GM18517 (cell line): ENCODE measurements around the gene ZNF629.

Source experiments
- ATAC-seq: cut with Tn5 transposase; IDR thresholded peaks from one replicate; pipeline ENCODE4 v1.9.1; 2021; ENCODE audit warnings: mild to moderate bottlenecking, moderate library complexity; ENCODE audit not compliant: unreplicated experiment

ZNF629 gene

DNA sequence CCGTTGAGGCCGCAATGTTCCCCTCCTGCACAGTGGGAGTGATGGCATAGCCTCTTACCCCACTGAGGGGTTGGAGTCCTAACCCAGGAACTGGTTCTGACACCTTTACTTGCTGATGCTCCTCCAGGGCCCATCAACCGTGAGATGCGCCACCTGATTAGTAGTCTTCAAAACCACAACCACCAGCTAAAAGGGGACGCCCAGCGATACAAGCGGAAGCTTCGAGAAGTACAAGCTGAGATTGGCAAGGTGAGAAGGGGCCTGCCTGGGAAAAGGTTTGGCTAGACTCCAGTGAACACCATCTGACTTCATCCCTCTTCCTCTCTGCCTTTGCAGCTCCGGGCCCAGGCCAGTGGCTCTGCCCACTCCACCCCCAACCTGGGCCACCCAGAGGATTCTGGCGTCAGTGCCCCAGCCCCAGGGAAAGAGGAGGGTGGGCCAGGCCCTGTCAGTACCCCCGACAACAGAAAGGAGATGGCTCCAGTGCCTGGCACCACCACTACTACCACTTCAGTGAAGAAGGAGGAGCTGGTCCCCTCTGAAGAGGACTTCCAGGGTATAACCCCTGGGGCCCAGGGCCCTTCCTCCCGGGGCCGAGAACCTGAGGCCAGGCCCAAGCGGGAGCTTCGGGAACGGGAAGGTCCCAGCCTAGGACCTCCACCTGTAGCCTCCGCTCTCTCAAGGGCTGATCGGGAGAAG, 19.1 kb downstream of the ZNF629 start:
- no peak for ATAC-seq

DNA sequence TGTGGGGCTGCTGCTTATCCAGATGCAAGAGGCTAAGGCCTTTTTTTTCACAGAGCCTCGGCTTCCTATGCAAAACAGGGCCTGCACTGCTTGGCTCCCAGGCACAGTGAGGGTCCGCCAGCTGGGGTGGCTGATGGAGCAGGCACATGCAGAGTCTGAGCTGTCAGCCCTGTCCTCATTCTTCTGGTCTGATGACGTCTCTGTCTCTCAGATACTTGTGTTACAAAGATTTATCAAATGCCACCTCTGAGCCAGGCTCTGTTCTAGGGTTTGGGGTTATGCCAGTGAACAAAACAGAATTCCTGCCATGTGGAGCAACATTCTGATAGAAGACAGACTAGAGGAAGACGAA, 20.1 kb downstream of the ZNF629 start:
- no peak for ATAC-seq

DNA sequence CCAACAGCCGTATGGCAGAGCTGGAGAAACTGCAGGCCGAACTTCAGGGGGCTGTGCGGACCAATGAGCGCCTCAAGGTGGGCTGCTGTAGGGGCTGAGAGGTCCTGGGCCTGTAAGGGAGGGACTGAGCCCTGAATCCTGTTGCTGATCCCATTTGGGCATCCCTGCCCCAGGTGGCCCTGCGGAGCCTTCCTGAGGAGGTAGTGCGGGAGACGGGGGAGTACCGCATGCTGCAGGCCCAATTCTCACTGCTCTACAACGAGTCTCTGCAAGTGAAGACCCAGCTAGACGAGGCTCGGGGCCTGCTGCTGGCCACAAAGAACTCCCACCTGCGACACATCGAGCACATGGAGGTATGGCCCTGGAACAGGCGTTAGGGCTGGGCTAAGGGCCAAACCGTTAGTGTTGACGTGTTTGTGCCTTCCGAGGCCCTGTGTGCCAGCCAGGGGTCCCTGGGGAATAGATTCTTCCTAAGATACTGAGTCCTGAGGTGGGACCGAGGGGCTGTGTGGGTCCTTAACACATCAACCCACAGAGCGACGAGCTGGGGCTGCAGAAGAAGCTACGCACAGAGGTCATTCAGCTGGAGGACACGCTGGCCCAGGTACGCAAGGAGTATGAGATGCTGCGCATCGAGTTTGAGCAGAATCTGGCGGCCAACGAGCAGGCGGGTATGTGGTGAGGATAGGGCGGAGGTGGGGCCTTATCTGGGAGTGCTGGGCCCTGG, 20.6 kb downstream of the ZNF629 start:
- ATAC-seq = no peak

DNA sequence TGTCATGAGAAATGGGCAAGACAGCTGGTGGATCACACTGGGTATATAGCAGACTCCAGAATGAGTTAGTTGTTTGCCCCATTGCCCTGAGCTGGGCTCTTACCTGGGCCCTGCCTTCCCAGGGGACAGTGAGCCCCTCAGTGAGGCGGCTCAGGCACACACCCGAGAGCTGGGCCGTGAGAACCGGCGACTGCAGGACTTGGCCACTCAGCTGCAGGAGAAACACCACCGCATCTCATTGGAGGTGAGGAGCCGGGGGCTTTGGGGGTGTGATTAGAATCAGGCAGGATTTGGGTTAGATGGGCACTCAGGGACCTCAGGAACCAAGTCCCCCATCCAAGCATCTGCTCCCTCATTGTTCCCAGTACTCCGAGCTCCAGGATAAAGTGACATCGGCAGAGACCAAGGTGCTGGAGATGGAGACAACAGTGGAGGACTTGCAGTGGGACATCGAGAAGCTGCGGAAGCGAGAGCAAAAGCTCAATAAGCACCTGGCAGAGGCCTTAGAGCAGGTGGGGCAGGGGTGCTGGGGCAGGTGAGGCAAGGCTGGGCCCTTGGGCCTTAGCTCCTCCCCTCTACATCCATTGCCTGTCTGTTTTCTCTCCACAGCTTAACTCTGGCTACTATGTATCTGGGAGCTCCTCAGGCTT, 22.1 kb downstream of the ZNF629 start:
- ATAC-seq = no peak

DNA sequence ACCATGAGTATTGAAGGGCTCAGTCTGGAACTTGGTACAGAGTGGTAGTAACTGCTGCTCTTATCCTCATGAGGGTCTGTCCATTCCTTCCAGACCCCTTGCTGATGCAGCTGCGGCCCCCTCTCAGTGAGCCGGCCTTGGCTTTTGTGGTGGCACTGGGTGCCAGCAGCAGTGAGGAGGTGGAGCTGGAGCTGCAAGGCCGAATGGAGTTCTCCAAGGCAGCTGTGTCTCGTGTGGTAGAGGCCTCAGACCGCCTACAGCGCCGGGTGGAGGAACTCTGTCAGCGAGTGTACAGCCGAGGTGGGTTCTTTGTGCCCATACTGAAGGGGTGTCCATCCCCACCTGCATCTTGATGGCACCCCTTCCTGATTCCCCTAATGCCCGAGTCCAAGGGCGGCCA, 22.9 kb downstream of the ZNF629 start:
- no peak for ATAC-seq

DNA sequence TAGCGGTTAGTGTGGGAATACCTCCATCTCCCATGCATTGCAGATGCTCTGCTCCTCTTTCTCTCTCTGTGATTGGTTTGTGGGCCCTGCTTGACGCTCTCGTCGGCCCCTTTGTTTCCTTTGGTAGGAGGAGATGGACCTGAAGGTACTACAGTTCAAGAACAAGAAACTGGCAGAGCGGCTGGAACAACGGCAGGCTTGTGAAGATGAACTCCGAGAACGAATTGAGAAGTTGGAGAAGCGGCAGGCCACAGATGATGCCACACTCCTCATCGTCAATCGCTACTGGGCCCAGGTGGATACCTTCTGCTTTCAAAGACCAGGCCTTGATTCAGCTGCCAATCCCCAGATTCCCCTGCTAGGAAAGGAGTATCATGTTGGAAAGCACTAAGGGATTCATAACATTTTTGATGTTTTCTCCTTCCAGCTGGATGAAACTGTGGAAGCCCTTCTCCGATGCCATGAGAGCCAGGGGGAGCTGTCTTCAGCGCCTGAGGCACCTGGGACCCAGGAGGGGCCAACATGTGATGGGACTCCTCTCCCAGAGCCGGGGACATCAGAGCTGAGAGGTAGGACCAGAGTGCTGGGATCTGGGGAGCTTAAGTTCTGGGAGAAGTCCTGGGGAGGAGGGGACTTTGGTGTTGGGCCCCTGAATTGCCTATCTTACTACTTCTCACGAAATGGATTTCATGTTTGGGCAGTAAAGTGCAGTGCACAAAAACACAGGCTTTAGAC, 23.8 kb downstream of the ZNF629 start:
- ATAC-seq = no peak

DNA sequence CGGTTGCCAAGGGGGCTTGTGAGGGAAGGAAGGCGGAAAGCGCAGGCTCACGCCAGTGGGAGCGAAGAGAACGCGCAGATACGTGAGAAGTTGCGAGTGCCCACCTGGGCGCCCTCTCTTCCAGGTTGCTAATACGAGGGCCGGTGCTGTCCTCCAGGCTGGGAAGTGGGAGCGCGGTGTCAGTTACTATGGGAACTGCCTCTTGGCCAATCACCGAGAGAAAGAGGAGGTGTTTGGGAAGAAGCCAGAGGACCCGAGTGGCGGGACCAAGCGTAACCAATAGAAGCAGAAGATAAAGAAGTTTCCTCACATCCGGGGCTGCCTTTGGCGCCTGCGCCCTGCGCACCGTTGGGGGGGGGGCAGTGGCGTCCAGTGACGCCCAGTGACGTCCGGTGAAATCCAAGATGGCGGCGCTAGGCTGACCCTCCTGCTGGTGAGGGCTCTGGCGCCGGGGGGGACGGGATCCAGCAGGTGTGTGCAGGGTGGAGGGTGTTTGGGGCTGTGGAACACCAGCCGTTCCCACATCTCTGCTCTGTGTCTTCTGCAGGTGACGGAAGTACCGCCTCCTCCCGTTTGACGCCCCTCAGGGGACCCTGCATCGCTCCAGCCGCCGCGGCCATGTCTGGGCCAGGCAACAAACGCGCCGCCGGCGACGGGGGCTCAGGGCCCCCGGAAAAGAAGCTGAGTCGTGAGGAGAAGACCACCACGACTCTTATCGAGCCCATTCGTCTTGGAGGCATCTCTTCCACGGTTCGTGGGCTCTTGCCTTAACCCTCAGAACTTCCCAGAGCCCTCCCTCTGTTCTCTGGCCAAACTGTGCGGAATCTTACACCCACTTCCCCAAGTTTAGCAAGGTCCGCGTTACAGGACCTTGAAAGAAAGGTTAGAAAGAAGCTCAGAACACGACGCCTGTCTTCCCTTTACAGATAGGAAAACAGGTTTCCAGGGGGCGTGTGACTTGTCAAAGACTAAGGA, 24.8 kb downstream of the ZNF629 start, which contains the start of the genes CFAP119 and RNF40:
TSS of gene CFAP119 (minus strand) at position 135 of the 975 bp plus-strand sequence. CDS start 314 bp downstream, outside the sequence.
TSS of gene RNF40 (plus strand) at position 395 of the 975 bp plus-strand sequence. CDS start at position 619, 224 bp downstream.
- peak; percentile 92 for ATAC-seq

DNA sequence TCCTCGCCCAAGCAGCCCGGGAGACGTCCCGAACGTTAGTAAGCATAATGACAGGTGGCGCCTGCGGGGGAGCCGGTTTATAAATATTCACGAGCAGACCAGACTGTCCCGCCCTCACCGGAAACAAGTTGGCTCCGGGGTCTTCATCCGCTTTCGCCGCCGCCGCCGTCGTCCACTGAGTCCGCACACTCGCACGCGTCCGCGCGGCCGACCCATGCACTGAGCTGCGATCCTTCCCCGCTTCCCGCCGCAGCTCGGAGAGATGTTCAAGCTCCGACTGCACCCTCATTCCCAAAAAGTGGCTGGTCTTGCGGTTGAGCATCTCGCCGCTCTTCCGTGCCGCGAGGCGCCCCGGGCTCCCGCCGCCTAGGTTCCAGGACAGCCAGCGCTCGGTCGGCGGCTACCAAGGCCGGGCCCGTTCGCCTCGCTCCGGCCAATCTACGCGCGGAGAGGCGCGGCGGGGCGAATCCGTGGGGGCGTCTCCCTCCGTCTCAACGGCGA, 25.5 kb downstream of the ZNF629 start:
- ATAC-seq = peak; percentile 30

DNA sequence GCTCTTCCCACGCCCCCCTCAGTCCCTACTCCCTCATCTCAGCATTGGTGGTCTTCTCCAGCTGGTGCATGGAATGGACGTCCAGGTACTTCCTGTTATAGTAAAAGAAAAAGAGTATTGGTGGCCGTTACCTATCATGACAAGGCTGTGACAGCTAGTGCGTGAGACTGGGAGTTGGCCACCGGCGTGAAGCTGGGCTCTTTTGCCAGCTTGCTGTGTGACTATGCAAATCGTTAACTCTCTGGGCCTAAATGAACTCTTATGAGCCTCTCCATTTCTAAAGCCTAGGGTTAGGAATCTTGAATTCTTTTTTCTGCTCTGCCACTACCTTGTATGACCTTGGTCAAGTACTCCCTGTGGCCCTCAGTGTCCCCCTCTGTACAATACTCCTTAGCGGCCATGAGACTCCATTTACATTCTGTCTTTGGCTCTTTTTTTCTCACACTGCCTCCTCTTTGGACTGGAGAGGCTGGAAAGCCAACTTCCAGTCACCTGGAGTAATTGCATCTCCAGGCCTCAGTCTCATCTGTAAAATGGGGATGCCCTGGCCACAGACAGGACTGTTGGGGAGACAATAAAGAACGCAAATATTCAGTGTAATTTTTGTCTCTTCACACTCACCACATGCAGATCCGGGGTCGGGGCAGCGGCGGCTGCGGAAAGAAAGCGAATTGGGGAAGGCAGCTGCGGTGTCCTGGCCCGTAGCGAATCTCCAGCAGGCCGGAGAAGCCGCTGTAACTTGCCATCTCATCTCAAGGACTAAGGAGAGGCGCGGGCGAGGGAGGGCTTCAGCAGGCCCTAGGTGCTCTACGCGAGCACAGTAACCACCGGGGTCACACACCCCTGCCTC, 26.2 kb downstream of the ZNF629 start:
- no peak for ATAC-seq

DNA sequence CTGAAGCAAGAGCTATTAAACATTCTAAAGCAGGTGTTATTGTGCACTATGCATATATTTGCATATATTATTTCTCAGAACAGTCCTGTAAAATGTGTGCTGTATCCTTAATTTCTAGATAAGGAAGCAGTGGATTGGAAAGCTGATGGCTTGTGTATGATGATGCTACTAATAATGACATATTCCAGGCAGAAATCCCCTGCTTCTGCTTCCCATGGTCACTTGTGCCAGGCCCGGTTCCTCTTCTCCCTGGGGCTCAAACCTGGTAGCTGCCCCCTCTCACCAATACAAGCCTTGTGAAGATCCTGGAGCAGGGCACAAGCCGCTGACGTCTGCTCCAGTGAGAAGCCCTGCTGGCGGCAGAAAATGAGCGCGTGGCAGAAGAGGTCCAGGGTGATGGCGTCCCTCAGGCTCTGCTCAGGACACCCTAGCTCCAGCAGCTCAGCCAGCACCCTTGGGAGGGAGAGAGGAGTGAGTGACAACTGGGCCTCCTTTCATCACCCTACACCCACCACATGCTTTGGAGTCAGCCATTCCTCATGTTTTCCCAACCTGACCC, 26.9 kb downstream of the ZNF629 start:
- no peak for ATAC-seq

DNA sequence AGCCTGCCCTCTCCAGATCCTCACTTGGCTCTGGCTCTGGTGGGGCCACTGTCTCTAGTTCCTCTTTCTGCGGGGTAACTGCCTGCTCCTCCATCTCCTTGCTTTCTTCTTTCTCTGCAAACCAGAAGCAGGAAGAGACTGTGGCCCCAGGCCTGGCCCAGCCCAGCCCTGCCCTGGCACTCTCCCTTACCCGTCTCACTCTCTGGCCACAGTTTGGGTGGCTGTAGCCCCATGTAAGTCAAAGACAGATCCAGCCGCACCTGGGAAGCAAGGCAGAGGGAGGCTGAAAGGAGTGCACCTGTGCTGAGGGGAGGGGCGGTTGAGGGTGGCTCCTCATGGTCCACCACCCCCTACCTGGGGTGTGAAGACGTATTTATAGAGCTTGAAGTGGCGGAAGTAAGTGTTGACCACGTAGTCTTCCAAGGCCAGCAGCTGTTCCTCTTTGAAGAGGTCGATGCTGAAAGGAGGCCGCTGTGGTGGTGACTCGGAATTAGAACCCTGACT, 28.0 kb downstream of the ZNF629 start:
- ATAC-seq = no peak

DNA sequence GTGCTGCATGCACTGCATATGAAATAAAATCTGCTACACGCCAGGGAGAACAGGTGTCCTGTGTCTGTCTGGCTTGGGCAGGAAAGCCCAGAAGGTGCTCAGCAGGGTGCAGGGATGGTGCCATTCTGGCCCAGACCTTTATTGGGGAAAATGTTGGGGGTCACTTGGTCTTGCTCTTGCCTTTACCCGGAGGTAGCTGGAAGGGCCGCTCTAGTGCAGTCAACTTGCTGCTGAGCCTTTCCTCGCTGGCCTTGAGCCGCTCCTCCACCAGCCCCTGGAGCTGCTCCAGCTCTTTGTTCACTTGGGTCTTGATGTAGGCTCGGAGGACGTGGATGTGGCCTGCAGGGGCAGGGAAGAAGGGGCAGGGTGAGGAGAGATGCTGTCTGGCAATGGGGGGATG, 29.7 kb downstream of the ZNF629 start:
- no peak for ATAC-seq

DNA sequence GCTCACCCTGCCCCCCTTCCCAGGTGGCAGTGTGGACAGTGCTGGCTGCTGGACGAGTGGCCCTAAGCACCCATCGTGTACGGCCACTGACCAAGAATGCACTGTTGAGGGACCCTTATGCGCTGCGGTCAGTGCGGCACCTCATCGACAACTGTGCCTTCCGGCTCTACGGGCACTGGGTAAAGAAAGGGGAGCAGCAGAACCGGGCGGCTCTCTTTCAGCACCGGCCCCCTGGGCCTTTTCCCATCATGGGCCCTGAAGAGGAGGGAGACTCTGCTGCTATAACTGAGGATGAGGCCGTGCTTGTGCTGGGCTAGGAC, 30.3 kb downstream of the ZNF629 start:
- ATAC-seq = no peak

DNA sequence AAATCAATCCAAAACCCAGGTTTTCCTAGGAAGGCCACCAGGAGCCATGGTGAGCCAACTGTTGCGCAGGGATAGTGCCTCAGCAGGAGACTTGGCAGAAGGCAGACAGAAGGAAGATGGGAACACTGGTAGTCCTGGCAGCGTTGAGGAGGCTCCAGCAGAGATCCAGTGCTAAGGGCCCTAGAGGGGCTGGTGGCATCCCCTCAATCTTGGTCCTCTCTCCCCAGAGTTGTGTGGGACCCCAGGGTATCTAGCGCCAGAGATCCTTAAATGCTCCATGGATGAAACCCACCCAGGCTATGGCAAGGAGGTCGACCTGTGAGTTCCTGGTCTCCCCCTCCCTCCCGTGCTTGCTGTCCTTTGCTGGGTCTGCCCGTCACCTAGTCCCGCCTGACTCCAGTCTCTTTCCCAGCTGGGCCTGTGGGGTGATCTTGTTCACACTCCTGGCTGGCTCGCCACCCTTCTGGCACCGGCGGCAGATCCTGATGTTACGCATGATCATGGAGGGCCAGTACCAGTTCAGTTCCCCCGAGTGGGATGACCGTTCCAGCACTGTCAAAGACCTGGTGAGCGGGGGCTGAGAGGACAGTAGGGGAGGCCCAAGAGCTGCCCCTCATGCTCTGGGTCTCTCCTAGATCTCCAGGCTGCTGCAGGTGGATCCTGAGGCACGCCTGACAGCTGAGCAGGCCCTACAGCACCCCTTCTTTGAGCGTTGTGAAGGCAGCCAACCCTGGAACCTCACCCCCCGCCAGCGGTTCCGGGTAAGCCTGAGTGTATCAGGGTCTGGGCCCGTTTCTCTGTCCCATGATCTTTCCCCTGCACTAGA, 30.8 kb downstream of the ZNF629 start:
- no peak for ATAC-seq

DNA sequence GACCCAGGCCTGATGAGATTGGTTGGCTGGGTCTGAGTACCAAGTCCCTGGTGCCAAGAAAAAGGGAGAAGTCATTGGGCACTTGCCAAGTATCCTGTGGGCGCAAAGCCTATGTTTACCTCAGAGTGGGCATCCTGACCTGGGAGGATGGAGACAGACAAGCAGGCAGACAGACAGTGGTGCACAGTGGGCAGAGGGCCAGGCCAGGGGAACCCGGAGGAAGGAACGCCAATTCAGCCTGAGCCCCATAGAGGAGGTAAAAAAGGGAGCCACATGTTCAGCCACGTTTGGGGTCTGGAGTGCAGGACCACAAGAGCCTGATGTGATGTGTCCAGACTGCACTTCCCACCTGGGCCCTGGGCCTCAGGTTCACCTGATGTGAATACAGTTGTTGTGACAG, 33.4 kb downstream of the ZNF629 start:
- no peak for ATAC-seq

DNA sequence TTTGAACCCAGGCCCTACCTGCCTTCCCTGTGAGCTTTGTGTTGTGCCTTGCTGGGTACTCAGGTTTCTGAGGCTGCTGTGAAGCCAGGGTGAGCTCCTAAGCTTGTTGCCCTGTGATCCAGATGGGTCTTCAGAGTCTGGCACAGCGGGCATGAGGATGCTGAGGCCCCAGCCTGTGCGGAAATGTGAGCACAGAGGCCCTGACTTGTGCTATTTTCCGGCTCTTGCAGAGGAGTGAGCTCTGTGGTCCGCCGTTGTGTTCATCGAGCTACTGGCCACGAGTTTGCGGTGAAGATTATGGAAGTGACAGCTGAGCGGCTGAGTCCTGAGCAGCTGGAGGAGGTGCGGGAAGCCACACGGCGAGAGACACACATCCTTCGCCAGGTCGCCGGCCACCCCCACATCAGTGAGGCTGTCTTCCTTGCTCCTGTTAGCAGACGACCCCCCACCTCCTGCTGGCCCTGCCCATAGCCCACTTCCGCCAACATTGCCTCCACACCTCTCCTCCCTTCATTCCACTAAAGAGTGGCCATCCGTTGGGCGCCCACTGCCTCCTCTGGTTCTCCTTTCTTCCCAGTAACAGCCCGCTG, 36.0 kb downstream of the ZNF629 start:
- ATAC-seq = no peak

DNA sequence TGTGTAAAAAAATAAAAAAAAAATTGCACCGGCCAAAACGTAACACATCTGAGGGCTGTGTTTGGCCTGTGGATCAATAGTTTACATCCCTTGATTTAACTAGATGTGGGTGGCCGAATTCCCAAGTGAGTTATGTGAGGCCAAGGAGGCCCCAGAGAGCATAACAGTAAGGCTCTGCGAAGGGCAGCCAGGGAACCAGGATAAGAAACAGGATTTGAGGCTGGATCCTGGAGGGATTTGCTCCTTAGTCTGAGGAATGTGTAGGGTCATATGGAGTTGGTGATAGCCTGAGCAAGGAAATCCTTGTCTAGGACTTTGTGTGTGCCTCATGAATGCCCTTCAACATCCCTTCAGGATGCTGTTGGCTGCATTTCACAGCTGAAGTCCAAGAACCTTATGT, 36.8 kb downstream of the ZNF629 start:
- ATAC-seq = no peak
